Effector memory CD8-positive, alpha-beta T cell (primary cell): ENCODE results near the gene ANKRD50.

Experiments
- ATAC-seq: fragments of 150-1000 bp; cut with Tn5 transposase; replicated peaks from 2 replicates; pipeline ENCODE4 v1.10.0; 2021; ENCODE audit warnings: mild to moderate bottlenecking, moderate library complexity
- DNase-seq, 3 experiments: peaks; one replicate each; pipeline ENCODE4 v3.0.0; 2021
- H3K27ac Mint-ChIP-seq, 2 donors: one replicate each; pipeline ENCODE4 v1.8.0; 2022; ENCODE audit warnings: mild to moderate bottlenecking in 2 of 2, mixed read lengths in 2 of 2, moderate library complexity in 2 of 2
- H3K27me3 Mint-ChIP-seq, 2 donors: one replicate each; pipeline ENCODE4 v1.8.0; 2022; ENCODE audit warnings: mixed read lengths in 2 of 2
- H3K36me3 Mint-ChIP-seq: one replicate; pipeline ENCODE4 v1.8.0; 2022; ENCODE audit warnings: mild to moderate bottlenecking, moderate library complexity, mixed read lengths; ENCODE audit not compliant: insufficient read depth
- H3K4me1 Mint-ChIP-seq, 2 donors: one replicate each; pipeline ENCODE4 v1.8.0; 2022; ENCODE audit warnings: low read depth in 2 of 2, mixed read lengths in 2 of 2
- H3K4me3 Mint-ChIP-seq, 2 donors: one replicate each; pipeline ENCODE4 v1.8.0; 2022; ENCODE audit warnings: mild to moderate bottlenecking in 2 of 2, mixed read lengths in 2 of 2, moderate library complexity in 2 of 2
- H3K9me3 Mint-ChIP-seq, 2 donors: one replicate each; pipeline ENCODE4 v1.8.0; 2022; ENCODE audit warnings: mixed read lengths in 2 of 2

Gene ANKRD50

GRCh38 chr4:124694946-124695598 lies 17.5 kb downstream of the ANKRD50 start:
- H3K27ac Mint-ChIP-seq = no peak overlapping the region
- H3K4me3 Mint-ChIP-seq = no peak overlapping the region
- no peaks in the 10 kb centered on the region for H3K27me3 Mint-ChIP-seq
- no peaks in the 10 kb centered on the region for H3K4me1 Mint-ChIP-seq
- H3K36me3 Mint-ChIP-seq = no peaks in the 10 kb centered on the region
- ATAC-seq (no peak), DNase-seq (no peak)
- peaks cover 0 to 2% of the 10 kb centered on the region in 2 donors for H3K9me3 Mint-ChIP-seq

GRCh38 chr4:124694306-124694705 lies 18.2 kb downstream of the ANKRD50 start:
- Mint-ChIP-seq H3K4me1 (no peaks in the 10 kb centered on the region), H3K9me3 (peaks cover 0 to 3% of the 10 kb centered on the region in 2 donors), H3K36me3 (no peaks in the 10 kb centered on the region), H3K4me3 (no peak overlapping the region), H3K27ac (no peak overlapping the region), H3K27me3 (no peaks in the 10 kb centered on the region)
- DNase-seq = no peak
- no peak for ATAC-seq

- Mint-ChIP-seq H3K27ac (no peak overlapping the region), H3K36me3 (no peaks in the 10 kb centered on the region), H3K4me1 (no peaks in the 10 kb centered on the region), H3K9me3 (peaks cover 5 to 11% of the 10 kb centered on the region in 2 donors), H3K4me3 (no peak overlapping the region), H3K27me3 (no peaks in the 10 kb centered on the region)
- no peak for ATAC-seq
- DNase-seq = no peak
These were observed 20.7 kb downstream of the ANKRD50 start for GRCh38 chr4:124691801-124692200.

GRCh38 chr4:124686279-124686678 lies 26.3 kb downstream of the ANKRD50 start:
- no peak overlapping the region for H3K4me3 Mint-ChIP-seq
- no peaks in the 10 kb centered on the region for H3K36me3 Mint-ChIP-seq
- DNase-seq (no peak), ATAC-seq (no peak)
- peaks cover 4 to 11% of the 10 kb centered on the region in 2 donors for H3K9me3 Mint-ChIP-seq
- no peaks in the 10 kb centered on the region for H3K4me1 Mint-ChIP-seq
- no peak overlapping the region for H3K27ac Mint-ChIP-seq
- H3K27me3 Mint-ChIP-seq = no peaks in the 10 kb centered on the region

DNA sequence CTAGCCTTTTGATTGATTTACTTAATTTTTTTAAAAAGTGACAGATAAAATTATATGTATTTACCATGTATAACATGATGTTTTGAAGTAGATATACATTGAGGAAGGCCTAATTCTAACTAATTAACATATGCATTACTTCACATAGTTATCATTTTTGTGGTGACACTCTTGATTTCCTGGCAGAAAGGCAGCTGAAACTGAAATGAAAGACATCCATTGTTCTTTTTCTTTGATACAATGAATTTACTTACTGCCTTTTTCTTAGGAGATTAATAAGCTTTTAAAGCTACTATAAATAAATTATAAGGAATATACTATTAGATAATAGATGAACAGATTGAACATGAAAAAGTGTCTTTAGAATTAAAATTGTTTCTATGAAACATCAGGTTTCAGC lies 26.7 kb downstream of the ANKRD50 start:
- H3K4me1 Mint-ChIP-seq = no peaks in the 10 kb centered on the region
- H3K27ac Mint-ChIP-seq = no peak overlapping the region
- ATAC-seq = no peak
- no peak for DNase-seq
- no peaks in the 10 kb centered on the region for H3K27me3 Mint-ChIP-seq
- no peaks in the 10 kb centered on the region for H3K36me3 Mint-ChIP-seq
- H3K4me3 Mint-ChIP-seq = no peak overlapping the region
- peaks cover 4 to 11% of the 10 kb centered on the region in 2 donors for H3K9me3 Mint-ChIP-seq

DNA sequence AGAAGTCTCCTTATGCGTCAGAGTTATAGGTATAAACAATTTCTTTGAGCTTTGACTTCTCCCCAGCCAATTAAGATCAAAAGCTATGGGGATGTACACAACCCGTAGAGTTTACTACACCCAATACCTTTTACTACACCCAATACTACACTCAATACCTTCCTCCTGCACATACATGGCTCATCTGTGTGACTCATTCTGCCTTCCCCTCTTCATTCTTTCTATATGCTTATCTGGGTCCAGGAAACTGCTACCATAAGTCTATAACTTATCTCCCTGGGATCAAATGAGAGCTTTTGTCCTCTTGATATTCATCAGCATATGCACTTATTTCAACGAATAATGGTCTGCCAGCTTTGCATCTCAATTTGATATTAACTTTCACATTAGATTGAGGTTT lies 28.2 kb downstream of the ANKRD50 start:
- DNase-seq (no peak), ATAC-seq (no peak)
- no peaks in the 10 kb centered on the region for H3K4me1 Mint-ChIP-seq
- no peak overlapping the region for H3K27ac Mint-ChIP-seq
- no peaks in the 10 kb centered on the region for H3K36me3 Mint-ChIP-seq
- peaks cover 5 to 11% of the 10 kb centered on the region in 2 donors for H3K9me3 Mint-ChIP-seq
- no peaks in the 10 kb centered on the region for H3K27me3 Mint-ChIP-seq
- H3K4me3 Mint-ChIP-seq = no peak overlapping the region

DNA sequence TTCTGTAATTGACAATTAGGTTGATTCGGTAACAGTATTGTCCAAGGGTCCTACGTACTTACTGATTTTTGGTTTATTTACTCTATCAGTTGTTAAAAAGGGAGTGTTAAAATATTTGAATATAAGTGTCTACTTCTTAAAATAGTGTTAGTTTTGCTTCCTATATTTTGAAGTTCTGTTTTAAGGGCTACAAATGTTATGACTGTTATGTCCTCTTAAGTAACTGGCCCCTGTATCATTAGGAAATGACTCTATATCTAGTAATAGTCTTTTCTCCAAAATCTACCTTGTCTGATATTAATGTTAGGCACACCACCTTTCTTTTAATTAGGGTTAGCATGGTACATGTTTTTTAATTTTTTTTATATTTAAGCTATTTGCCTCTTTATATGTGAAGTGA lies 30.1 kb downstream of the ANKRD50 start:
- ATAC-seq = no peak
- Mint-ChIP-seq H3K9me3 (peaks cover 2 to 3% of the 10 kb centered on the region in 2 donors), H3K4me3 (no peak overlapping the region), H3K27ac (no peak overlapping the region), H3K36me3 (no peaks in the 10 kb centered on the region), H3K27me3 (no peaks in the 10 kb centered on the region), H3K4me1 (no peaks in the 10 kb centered on the region)
- DNase-seq = no peak

- H3K27ac Mint-ChIP-seq = no peak overlapping the region
- no peak for DNase-seq
- H3K4me3 Mint-ChIP-seq = no peak overlapping the region
- ATAC-seq = no peak
- no peaks in the 10 kb centered on the region for H3K27me3 Mint-ChIP-seq
- no peaks in the 10 kb centered on the region for H3K4me1 Mint-ChIP-seq
- H3K9me3 Mint-ChIP-seq = peaks cover 0 to 13% of the 10 kb centered on the region in 2 donors
- H3K36me3 Mint-ChIP-seq = no peaks in the 10 kb centered on the region
These were observed 46.0 kb downstream of the ANKRD50 start for GRCh38 chr4:124666496-124666895.

DNA sequence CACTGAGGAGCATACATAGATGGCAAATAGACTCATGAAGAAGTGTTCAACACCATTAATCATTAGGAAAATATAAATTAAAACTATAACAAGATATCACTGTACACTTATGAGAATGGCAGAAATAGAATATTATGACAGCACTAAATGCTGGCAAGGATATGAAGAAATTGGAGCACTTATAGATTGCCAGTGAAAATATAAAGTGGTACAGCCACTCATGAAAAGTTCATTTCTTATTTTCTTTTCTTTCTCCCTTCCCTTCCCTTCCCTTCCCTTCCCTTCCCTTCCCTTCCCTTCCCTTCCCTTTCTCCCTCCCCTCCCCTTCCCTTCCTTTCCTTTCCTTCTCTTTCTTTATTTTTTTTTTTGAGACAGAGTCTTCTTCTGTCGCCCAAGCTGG lies 53.7 kb downstream of the ANKRD50 start:
- ATAC-seq (no peak), DNase-seq (no peak)
- Mint-ChIP-seq H3K36me3 (no peaks in the 10 kb centered on the region), H3K9me3 (peaks cover 0 to 4% of the 10 kb centered on the region in 2 donors), H3K4me1 (no peaks in the 10 kb centered on the region), H3K27ac (no peak overlapping the region), H3K27me3 (no peaks in the 10 kb centered on the region), H3K4me3 (no peak overlapping the region)

DNA sequence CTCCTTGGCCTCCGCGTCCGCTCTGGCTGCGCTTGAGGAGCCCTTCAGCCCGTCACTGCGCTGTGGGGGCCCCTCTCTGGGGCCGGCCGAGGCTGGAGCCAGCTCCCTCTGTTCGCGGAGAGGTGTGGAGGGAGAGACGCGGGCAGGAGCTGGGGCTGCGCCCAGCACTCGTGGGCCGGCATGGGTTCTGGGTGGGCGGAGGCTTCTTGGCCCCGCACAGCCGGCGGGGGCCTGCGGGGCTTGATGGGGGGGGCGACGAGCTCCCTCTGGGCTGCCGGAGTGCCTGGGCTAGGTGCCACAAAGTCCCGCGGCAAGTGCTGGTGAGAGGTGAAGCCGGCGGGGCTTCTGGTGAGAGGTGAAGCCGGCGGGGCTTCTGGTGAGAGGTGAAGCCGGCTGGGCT lies 61.9 kb downstream of the ANKRD50 start:
- H3K36me3 Mint-ChIP-seq = no peaks in the 10 kb centered on the region
- ATAC-seq = no peak
- H3K9me3 Mint-ChIP-seq = peaks cover 0 to 6% of the 10 kb centered on the region in 2 donors
- H3K27me3 Mint-ChIP-seq = no peaks in the 10 kb centered on the region
- no peaks in the 10 kb centered on the region for H3K4me1 Mint-ChIP-seq
- no peak for DNase-seq
- H3K4me3 Mint-ChIP-seq = no peak overlapping the region
- H3K27ac Mint-ChIP-seq = no peak overlapping the region

- Mint-ChIP-seq H3K27me3 (no peaks in the 10 kb centered on the region), H3K27ac (no peak overlapping the region), H3K9me3 (peaks cover 4 to 7% of the 10 kb centered on the region in 2 donors), H3K4me1 (no peaks in the 10 kb centered on the region), H3K36me3 (no peaks in the 10 kb centered on the region), H3K4me3 (no peak overlapping the region)
- ATAC-seq (no peak), DNase-seq (no peak)
These were observed 64.9 kb downstream of the ANKRD50 start for GRCh38 chr4:124647599-124647998.

GRCh38 chr4:124644621-124645020 lies 67.9 kb downstream of the ANKRD50 start:
- Mint-ChIP-seq H3K36me3 (no peaks in the 10 kb centered on the region), H3K4me1 (no peaks in the 10 kb centered on the region), H3K27me3 (no peaks in the 10 kb centered on the region), H3K27ac (no peak overlapping the region), H3K4me3 (no peak overlapping the region), H3K9me3 (peaks cover 4 to 7% of the 10 kb centered on the region in 2 donors)
- no peak for ATAC-seq
- no peak for DNase-seq

DNA sequence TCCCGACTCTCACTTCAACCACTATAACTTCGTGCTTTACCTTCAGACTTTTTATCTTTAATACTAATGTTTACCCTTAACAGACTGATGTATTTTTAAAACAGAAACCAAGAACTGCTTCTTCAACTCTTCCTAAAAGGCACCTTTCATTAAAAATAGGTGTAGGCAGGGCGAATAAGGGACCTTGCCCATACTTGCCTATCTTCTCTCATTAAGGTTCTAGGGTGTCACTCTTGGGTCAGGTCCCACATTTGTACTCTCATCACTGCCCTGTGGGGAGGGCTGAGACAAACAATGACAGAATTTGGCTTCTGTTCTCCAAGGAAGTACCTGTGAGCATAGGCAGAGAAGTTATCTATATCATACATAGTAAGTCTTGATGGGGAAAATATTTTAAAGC lies 69.7 kb downstream of the ANKRD50 start:
- peaks cover 5 to 7% of the 10 kb centered on the region in 2 donors for H3K9me3 Mint-ChIP-seq
- H3K4me3 Mint-ChIP-seq = no peak overlapping the region
- no peaks in the 10 kb centered on the region for H3K4me1 Mint-ChIP-seq
- ATAC-seq = no peak
- no peaks in the 10 kb centered on the region for H3K27me3 Mint-ChIP-seq
- no peaks in the 10 kb centered on the region for H3K36me3 Mint-ChIP-seq
- DNase-seq = no peak
- no peak overlapping the region for H3K27ac Mint-ChIP-seq

DNA sequence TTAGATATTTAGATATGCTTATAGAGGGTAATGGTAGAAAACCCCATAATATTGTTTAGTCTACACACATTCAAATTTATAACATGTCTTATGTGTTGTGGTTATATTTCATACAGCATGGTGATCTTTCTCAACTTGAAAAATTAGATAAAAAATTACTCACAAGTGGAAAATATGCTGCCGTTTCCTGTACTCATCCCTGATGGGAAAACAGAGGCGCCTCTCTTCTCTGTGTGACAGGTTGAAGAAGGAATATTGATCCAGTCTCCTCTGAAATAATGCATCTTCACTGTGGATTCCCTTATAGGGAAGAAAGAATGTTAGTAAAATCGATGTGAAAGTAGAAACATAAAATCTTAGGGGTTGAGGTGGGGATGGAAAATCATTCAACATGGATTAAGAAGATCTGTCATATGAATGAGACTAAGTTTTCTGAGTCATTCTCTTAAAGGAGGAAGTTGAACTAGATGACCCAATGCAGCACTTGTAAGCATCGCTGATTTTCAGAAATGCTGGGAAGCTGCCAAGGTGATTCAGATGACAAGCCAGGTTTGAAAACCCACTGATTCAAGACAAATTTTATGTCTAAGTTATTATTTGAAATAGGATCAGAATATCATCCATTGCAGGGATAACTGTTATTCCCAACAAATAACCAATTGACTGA lies 70.7 kb downstream of the ANKRD50 start:
- Mint-ChIP-seq H3K9me3 (peaks cover 2 to 7% of the 10 kb centered on the region in 2 donors), H3K4me3 (no peak overlapping the region), H3K27me3 (no peaks in the 10 kb centered on the region), H3K4me1 (no peaks in the 10 kb centered on the region), H3K27ac (no peak overlapping the region), H3K36me3 (no peaks in the 10 kb centered on the region)
- ATAC-seq (no peak), DNase-seq (no peak)
